GM12892 (cell line): Measurements from ENCODE around the gene ZNF18.

Experiments used
- POLR2A ChIP-seq: IDR thresholded peaks from 2 replicates; pipeline ENCODE4 v1.6.1; 2011; ENCODE audit warnings: low read depth, low read length, control low read depth
- POLR2AphosphoS5 ChIP-seq: IDR thresholded peaks from 2 replicates; pipeline ENCODE4 v1.6.1; 2011; ENCODE audit warnings: low read depth, low read length, control low read depth
- TAF1 ChIP-seq: IDR thresholded peaks from 2 replicates; pipeline ENCODE4 v1.6.1; 2011; ENCODE audit warnings: low read depth, mild to moderate bottlenecking, control low read depth, low read length, borderline replicate concordance

GRCh38 chr17:12007466-12007865 lies 10.2 kb upstream of the ZNF18 start:
- no peak for TF ChIP-seq TAF1
- TF ChIP-seq POLR2A = no peak
- TF ChIP-seq POLR2AphosphoS5 = no peak
